K562 (cell line): Measurements from ENCODE around the gene DHPS. TPM values are rescaled to one million over a fixed set of nuclear protein-coding genes. Genes with fewer than 3 reads are reported as not detected.

ENCODE experiments used
- BDP1 ChIP-seq: IDR thresholded peaks from 3 replicates; pipeline ENCODE4 v1.6.1; 2011; ENCODE audit not compliant: insufficient read length, insufficient read depth
- CTBP1 ChIP-seq: fragments of 450-650 bp; IDR thresholded peaks from 2 replicates; pipeline ENCODE4 v1.6.1; 2016; ENCODE audit warnings: borderline replicate concordance
- EP300 ChIP-seq: IDR thresholded peaks from 2 replicates; pipeline ENCODE4 v1.6.1; 2012; ENCODE audit warnings: low read length, improper control_type of control experiment
- FOSL1 ChIP-seq: fragments of 200-800 bp; sonication (Bioruptor generic); conservative IDR thresholded peaks from 2 replicates; pipeline ENCODE4 v1.6.1; 2016; ENCODE audit warnings: missing genetic modification characterization, missing compliant biosample characterization
- ILF3 ChIP-seq: fragments of 450-650 bp; IDR thresholded peaks from 2 replicates; pipeline ENCODE4 v1.6.1; 2018; ENCODE audit warnings: antibody characterized with exemption, mild to moderate bottlenecking, moderate library complexity, borderline replicate concordance
- MBD2 ChIP-seq: sonication (generic); IDR thresholded peaks from 2 replicates; pipeline ENCODE4 v1.6.1; 2016; ENCODE audit warnings: low read depth, borderline replicate concordance
- NFIX ChIP-seq: fragments of 250-450 bp; sonication (Bioruptor Pico); IDR thresholded peaks from 2 replicates; pipeline ENCODE4 v1.4.0; 2020; ENCODE audit warnings: low read depth, mild to moderate bottlenecking, moderate library complexity
- NFRKB ChIP-seq: fragments of 450-650 bp; IDR thresholded peaks from 2 replicates; pipeline ENCODE4 v1.6.1; 2016; ENCODE audit warnings: low read depth
- PHB2 ChIP-seq: fragments of 450-650 bp; IDR thresholded peaks from 2 replicates; pipeline ENCODE4 v1.6.1; 2017; ENCODE audit warnings: low read depth
- SMARCB1 ChIP-seq: IDR thresholded peaks from 2 replicates; pipeline ENCODE4 v1.6.1; 2011; ENCODE audit warnings: improper control_type of control experiment, low read depth; ENCODE audit not compliant: insufficient read length
- SPI1 ChIP-seq: IDR thresholded peaks from 2 replicates; pipeline ENCODE4 v1.6.1; 2011; ENCODE audit warnings: low read depth, low read length, control low read depth, borderline replicate concordance
- TCFL5 ChIP-seq: fragments of 250-450 bp; sonication (Bioruptor Pico); conservative IDR thresholded peaks from 2 replicates; pipeline ENCODE4 v1.6.1; 2021; ENCODE audit warnings: mild to moderate bottlenecking, moderate library complexity, matching md5 sums
- TOE1 ChIP-seq, 2 experiments: fragments of 450-650 bp in 1 of 2; sonication (generic) in 1 of 2; formaldehyde crosslinking in 1 of 2; IDR thresholded peaks; 2 replicates each; pipeline versions ENCODE4 v1.7.1 to v1.8.0; 2016 to 2022; ENCODE audit warnings: borderline replicate concordance in 2 of 2, mild to moderate bottlenecking in 2 of 2, antibody characterized with exemption in 1 of 2, inconsistent platforms in 1 of 2, low read depth in 1 of 2, missing genetic modification reagents in 1 of 2, moderate library complexity in 1 of 2
- WHSC1 ChIP-seq: IDR thresholded peaks from one replicate; pipeline ENCODE4 v1.6.1; 2012; ENCODE audit warnings: low read length, control low read depth, inconsistent platforms
- ZBTB8A ChIP-seq: fragments of 450-650 bp; IDR thresholded peaks from 2 replicates; pipeline ENCODE4 v1.6.1; 2018; ENCODE audit warnings: mild to moderate bottlenecking, moderate library complexity; ENCODE audit not compliant: partially characterized antibody
- ZNF133 ChIP-seq: fragments of 250-450 bp; sonication (Bioruptor Pico); IDR thresholded peaks from 2 replicates; pipeline ENCODE4 v1.4.0; 2020; ENCODE audit warnings: mild to moderate bottlenecking
- polyA plus RNA-seq, 8 experiments: library from polyadenylated mRNA; depleted of rRNA in 4 of 8; stranded (reverse) in 5 of 8; unstranded in 3 of 8; fragments of >200 nt; fragmentation: Nextera tagmentation in 2 of 8; fragmentation: Illumina TruSeq in 1 of 8; extraction: Ambion mirVana in 2 of 8; extraction: Trizol in 1 of 8; gene quantifications; 2 replicates each; pipeline versions ENCODE4 v1.2.1 to v1.2.3, GENCODE V29; 2011 to 2014; ENCODE audit warnings: inconsistent platforms in 1 of 8, missing spikeins in 1 of 8
- total RNA-seq, 7 experiments: library from RNA; depleted of rRNA in 6 of 7; stranded (reverse); fragments of >200 nt in 6 of 7; fragmentation: Illumina TruSeq in 2 of 7; extraction: Trizol in 2 of 7; gene quantifications; 2 replicates each; pipeline versions ENCODE4 v1.2.1 to v1.2.3, GENCODE V29; 2011 to 2021; ENCODE audit warnings: low replicate concordance in 1 of 7
- TF ChIP-seq, protein P1 (sequence below): fragments of 450-650 bp; IDR thresholded peaks from 2 replicates; pipeline ENCODE4 v1.6.1; 2016; ENCODE audit warnings: antibody characterized with exemption
- TF ChIP-seq, protein P2 (sequence below): fragments of 450-650 bp; formaldehyde crosslinking; IDR thresholded peaks from 2 replicates; pipeline ENCODE4 v1.4.0; 2022; ENCODE audit warnings: mild to moderate bottlenecking, moderate library complexity
- TF ChIP-seq, protein P3 (sequence below): sonication (generic); formaldehyde crosslinking; IDR thresholded peaks from 2 replicates; pipeline ENCODE4 v1.8.1; 2023; ENCODE audit warnings: mild to moderate bottlenecking, missing genetic modification reagents
- TF ChIP-seq, protein P4 (sequence below): sonication (generic); formaldehyde crosslinking; IDR thresholded peaks from 2 replicates; pipeline ENCODE4 v1.8.0; 2022; ENCODE audit warnings: missing genetic modification reagents, mild to moderate bottlenecking, borderline replicate concordance
- TF ChIP-seq, protein P5 (sequence below): sonication (generic); formaldehyde crosslinking; IDR thresholded peaks from 2 replicates; pipeline ENCODE4 v1.8.0; 2022; ENCODE audit warnings: mild to moderate bottlenecking, missing genetic modification reagents

Gene DHPS
- total and polyA plus RNA-seq, 9 of the 15 experiments (the other 6 are each of a cell fraction or from before 2014, with no cell fraction given), result 47.1 to 110 (median 79.9) TPM

DNA sequence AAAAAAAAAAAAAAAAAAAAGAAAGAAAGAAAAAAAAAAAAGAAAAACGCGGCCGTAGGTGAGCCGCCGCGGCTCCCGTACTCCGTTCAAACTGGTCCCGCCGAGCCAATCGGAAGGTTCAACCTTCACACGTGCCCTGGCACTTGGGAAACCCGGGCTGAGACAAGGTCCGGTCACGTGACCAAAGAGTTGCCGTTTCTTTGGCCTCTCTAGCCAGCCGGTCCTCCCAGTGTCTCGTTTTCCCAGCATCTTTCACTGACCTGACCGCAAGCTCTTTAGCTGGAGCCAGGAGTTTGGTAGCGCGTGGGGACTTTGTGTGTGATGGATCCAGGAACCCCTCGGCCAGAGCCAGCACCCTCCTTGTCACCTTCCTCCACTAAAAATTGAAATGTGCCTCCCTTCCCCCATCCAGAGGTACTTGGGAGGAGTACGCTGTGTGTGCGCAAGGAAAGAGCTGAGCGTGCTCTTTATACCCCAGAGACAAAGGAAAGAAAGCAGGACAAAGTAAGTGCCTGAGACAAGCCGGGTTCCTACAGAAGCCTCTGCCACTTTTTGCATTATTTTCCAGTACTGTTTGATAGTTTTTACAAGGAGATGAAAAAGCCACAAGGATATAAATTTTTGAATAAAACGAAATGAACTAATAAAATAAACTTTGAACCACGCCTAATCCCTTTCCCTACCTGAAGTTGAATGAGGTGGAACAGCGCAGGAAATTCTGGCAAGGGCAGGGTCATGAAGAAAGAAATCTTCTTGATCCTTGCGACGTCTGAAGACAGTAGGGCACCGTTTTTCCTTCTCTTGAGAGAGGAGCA lies 41.1 kb upstream of the DHPS start (continued):
- TF ChIP-seq EP300, result no peak
- TF ChIP-seq, protein P1, sequence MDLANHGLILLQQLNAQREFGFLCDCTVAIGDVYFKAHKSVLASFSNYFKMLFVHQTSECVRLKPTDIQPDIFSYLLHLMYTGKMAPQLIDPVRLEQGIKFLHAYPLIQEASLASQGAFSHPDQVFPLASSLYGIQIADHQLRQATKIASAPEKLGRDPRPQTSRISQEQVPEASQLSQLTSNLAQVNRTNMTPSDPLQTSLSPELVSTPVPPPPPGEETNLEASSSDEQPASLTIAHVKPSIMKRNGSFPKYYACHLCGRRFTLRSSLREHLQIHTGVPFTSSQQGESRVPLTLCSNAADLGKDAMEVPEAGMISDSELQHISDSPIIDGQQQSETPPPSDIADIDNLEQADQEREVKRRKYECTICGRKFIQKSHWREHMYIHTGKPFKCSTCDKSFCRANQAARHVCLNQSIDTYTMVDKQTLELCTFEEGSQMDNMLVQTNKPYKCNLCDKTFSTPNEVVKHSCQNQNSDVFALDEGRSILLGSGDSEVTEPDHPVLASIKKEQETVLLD, result no peak; the same call in 1 of the 2 replicates
- TF ChIP-seq NFIX (CRISPR knock-in tag), result no peak
- no peak for TF ChIP-seq SPI1
- TF ChIP-seq, protein P2, sequence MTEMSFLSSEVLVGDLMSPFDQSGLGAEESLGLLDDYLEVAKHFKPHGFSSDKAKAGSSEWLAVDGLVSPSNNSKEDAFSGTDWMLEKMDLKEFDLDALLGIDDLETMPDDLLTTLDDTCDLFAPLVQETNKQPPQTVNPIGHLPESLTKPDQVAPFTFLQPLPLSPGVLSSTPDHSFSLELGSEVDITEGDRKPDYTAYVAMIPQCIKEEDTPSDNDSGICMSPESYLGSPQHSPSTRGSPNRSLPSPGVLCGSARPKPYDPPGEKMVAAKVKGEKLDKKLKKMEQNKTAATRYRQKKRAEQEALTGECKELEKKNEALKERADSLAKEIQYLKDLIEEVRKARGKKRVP (CRISPR knock-in tag), result no peak
- TF ChIP-seq ZNF133 (CRISPR knock-in tag), result no peak
- TF ChIP-seq, protein P3, sequence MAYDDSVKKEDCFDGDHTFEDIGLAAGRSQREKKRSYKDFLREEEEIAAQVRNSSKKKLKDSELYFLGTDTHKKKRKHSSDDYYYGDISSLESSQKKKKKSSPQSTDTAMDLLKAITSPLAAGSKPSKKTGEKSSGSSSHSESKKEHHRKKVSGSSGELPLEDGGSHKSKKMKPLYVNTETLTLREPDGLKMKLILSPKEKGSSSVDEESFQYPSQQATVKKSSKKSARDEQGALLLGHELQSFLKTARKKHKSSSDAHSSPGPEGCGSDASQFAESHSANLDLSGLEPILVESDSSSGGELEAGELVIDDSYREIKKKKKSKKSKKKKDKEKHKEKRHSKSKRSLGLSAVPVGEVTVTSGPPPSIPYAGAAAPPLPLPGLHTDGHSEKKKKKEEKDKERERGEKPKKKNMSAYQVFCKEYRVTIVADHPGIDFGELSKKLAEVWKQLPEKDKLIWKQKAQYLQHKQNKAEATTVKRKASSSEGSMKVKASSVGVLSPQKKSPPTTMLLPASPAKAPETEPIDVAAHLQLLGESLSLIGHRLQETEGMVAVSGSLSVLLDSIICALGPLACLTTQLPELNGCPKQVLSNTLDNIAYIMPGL (CRISPR knock-in tag), result no peak
- no peak for TF ChIP-seq BDP1
- no peak for TF ChIP-seq SMARCB1
- TF ChIP-seq FOSL1 (tag), result no peak; the same call in 1 of the 2 replicates
- no peak; the same call in 1 of the 2 replicates for TF ChIP-seq MBD2
- TF ChIP-seq, protein P4, sequence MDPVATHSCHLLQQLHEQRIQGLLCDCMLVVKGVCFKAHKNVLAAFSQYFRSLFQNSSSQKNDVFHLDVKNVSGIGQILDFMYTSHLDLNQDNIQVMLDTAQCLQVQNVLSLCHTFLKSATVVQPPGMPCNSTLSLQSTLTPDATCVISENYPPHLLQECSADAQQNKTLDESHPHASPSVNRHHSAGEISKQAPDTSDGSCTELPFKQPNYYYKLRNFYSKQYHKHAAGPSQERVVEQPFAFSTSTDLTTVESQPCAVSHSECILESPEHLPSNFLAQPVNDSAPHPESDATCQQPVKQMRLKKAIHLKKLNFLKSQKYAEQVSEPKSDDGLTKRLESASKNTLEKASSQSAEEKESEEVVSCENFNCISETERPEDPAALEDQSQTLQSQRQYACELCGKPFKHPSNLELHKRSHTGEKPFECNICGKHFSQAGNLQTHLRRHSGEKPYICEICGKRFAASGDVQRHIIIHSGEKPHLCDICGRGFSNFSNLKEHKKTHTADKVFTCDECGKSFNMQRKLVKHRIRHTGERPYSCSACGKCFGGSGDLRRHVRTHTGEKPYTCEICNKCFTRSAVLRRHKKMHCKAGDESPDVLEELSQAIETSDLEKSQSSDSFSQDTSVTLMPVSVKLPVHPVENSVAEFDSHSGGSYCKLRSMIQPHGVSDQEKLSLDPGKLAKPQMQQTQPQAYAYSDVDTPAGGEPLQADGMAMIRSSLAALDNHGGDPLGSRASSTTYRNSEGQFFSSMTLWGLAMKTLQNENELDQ (CRISPR knock-in tag), result no peak
- no peak for TF ChIP-seq PHB2
- TF ChIP-seq ILF3, result no peak
- TF ChIP-seq WHSC1, result no peak
- peak; percentile 100 for TF ChIP-seq TOE1 (IDR thresholded peaks at IDR 0.05; ENCODE audit: borderline replicate concordance)
- no peak for TF ChIP-seq TOE1 (CRISPR knock-in tag; IDR thresholded peaks at IDR 0.05; ENCODE audit: borderline replicate concordance, low read depth)
- no peak for TF ChIP-seq TCFL5
- no peak for TF ChIP-seq ZBTB8A
- TF ChIP-seq, protein P5, sequence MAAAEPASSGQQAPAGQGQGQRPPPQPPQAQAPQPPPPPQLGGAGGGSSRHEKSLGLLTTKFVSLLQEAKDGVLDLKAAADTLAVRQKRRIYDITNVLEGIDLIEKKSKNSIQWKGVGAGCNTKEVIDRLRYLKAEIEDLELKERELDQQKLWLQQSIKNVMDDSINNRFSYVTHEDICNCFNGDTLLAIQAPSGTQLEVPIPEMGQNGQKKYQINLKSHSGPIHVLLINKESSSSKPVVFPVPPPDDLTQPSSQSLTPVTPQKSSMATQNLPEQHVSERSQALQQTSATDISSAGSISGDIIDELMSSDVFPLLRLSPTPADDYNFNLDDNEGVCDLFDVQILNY, result no peak
- no peak; the same call in 1 of the 2 replicates for TF ChIP-seq CTBP1
- TF ChIP-seq NFRKB, result no peak; the same call in none of the 2 replicates
